Fibroblast of skin of right quadriceps (primary cell): ENCODE data around the gene DHX30.
"Not testable (repeated sequence)": the region's sequence is repeated elsewhere in the genome, so short reads cannot be mapped to it uniquely, and the experiment has no call there.

Experiments used
- DNase-seq: peaks from one replicate; pipeline ENCODE4 v3.0.0-alpha.2; 2013

Gene DHX30

DNA sequence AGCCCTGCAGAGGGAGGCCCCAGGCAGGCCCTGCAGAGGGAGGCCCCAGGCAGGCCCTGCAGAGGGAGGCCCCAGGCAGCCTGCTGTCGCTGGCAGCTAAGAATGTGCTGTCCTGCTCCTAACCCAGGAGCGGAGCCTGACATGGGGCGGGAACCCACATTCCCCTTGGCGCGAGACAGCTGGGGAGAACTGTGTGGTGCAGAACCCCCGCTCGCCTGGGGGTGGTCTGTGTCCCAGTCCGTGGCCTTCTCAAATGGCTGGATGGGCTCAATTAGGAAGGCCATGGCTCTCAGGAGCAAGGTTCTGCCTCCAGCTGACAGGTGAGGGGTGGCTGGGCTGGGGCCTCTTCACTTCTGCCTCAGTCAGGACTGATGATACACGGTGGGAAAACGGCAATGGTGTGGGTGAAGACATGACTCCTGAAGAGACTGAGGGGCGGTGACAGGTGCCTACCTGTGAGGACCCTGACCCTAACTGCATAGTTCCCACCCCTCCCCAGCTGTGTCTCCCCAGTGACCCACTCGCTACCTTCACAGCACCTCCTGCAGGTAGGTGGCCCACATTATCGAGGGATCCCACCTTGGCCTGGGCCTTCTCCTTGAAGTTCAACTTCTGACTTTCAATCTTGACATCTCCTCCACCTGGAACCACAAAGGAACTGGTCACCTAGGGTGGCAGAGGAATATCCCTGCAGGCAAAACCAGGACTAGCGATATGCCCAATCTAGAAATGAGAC is 52.0 kb downstream of the DHX30 start:
- no peak for DNase-seq

- DNase-seq: no peak
Observed at GRCh38 chr3:47855461-47856383, 52.8 kb downstream of the DHX30 start.

DNA sequence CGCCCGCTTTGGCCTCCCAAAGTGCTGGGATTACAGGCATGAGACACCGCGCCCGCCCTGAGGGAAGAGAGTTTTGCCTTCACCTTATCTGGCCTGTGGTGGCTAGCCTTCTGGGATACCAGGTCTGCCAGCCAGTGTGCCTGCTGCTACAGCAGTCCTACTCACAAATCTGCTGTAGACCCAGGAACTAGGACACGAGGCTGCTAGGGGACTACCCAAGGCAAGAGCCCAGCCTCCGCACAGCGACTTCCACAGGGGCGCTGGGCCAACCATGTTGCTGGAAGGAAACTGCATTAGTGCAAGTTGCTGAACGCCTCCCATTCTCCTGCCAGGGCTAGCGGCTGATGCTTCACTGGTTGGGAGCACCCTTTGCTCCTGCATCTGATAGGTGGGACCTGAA is 53.7 kb downstream of the DHX30 start:
- DNase-seq: no peak

- DNase-seq: no peak
Observed at GRCh38 chr3:47857151-47857550, 54.2 kb downstream of the DHX30 start.

DNA sequence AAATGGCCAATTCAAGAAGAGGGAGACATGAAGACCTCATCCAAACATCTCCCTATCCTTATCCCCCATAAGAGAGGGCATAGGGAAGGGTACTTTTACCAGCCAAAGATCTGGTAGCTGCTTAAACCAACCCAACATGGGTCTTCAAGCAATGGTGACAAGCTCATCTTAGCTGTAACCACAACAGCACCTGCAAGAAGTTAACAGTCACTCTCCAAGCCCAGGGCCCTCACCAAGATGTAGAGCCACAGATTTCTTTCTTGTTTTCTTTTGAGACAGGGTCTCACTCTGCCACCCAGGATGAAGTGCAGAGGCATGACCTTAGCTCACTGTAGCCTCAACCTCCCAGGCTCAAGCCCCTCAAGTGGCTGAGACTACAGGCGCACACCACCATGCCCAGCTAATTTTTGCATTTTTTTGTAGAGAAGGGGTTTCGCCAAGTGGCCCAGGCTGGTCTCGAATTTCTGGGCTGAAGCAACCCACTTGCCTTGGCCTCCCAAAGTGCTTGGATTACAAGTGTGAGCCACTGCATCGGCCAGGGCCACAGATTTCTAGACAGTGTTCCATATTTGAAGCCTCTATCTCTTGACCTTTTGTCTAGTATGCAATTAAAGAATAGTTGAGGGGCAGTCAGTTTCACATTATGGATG is 57.1 kb downstream of the DHX30 start:
- DNase-seq: no peak

- no peak for DNase-seq
Observed at GRCh38 chr3:47863391-47864128, 60.6 kb downstream of the DHX30 start.

- DNase-seq: no peak
Observed at GRCh38 chr3:47865192-47865591, 62.3 kb downstream of the DHX30 start.

DNA sequence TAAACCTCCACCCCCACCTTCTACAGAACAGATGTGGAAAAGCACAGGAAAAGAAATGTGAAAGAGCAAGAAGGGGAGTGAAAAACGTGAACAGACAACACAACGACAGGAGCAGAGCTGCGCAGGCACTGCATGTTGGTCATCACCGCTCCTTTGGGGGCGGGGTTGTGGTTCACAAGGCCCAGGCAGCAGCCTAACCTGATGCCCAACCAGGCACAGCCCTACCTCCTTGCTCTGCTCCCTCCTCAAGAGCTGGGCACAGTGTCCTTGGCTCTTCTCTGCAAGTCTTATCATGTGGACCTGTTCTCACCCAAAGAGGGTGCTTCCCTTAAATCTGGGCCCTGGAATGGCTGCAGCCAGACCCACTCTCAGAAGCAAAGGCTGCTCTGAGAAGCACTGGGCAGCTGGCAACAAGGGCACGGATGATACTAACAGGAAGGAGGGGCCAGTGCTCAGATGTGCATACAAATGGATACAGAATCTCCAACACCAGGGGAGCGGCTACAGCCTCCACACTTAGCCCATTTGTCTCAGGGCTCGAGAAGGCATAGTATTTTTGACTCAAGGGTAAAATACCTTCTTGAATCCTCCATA is 64.6 kb downstream of the DHX30 start:
- DNase-seq: no peak

DNA sequence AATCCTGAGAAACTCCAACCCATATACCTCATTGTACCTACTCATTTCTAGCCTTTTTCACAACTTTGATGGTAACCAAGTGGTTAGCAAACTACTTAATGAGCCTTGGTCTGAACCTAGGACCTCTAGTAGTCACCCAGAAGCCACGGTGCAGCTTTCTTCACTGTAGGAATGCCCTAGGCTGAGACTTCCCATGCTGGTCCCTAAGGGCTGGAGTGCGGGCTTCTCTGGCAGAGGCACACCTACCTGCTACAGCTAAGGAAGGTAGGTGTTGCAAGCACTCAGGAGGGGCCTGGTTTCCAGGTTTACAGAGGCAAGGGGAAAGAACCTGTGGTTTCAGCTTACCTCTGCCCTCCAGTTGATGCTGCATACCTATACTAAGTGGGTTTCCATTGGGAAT is 65.4 kb downstream of the DHX30 start:
- DNase-seq: no peak

DNA sequence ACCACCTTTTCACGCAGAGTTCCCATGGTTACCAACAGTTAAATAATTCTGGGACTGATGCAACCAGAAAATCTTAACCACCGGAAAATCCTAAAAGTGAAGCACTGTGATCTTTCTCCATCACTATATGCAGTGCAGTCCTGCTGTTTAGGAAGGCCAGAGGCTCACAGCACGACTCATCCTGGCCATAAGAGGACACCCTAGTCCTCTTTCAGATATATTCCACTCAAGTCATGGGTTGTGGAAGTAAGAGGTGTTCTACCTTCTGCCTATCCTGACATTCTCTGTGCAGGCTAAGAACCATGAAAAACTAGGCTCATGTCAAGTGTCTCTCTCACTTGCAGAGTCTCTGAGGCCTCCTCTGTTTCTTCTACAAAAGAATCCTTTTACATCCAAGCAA is 67.2 kb downstream of the DHX30 start:
- DNase-seq: no peak

DNA sequence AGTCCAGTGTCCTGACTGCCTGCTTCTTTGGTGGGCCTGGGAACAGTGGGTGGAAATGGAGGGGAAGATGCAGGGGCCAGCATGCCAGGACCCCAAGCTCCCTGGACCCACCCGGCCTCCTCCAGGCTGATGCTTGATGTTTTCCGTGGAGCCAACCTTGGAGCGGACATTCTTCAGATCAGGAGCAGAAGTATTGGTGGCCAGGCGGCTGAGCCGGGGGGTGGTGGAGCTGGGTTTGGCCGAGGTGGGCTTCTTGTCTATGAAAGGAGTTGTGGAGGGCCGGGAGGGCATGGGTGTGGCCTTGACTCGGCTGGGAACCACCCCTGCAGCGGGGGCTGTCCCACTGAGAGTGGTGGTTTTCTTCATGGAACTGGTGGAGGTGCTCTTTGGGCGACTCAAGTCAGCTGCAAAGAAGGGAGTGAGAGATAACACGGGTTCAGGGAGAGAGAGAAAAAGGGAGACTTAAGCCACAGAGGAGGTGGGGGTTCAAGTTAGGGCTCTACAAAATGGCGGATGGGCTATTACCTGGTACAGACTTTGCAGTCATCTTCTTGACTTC is 67.8 kb downstream of the DHX30 start:
- DNase-seq: no peak

GRCh38 chr3:47871389-47871788 is 68.5 kb downstream of the DHX30 start:
- no peak for DNase-seq

GRCh38 chr3:47872916-47873315 is 70.0 kb downstream of the DHX30 start:
- no peak for DNase-seq

GRCh38 chr3:47874438-47874837 is 71.5 kb downstream of the DHX30 start:
- no peak for DNase-seq

- DNase-seq: no peak
Observed at GRCh38 chr3:47874913-47875312, 72.0 kb downstream of the DHX30 start.

DNA sequence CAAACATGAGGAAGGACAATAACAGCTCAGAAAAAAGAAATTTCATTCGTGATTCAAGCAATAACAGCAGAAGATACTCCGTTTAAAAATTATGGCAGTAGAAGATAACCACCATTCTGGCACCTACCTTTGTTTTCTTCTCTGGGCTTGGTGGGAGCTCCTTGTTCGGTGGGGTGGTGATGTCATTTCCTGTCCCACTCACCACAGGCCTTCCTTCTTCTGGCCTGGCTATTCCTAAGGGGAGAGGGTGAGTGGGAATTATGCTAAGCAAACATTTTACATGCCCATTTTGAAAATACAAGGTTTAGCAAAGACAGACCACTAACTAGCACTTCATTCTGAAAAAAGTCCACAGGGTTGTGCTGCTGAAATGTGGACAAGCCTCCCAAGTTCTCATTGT is 74.4 kb downstream of the DHX30 start:
- peak; percentile 20 for DNase-seq

GRCh38 chr3:47877719-47878118 is 74.8 kb downstream of the DHX30 start:
- no peak for DNase-seq

- no peak for DNase-seq
Observed at GRCh38 chr3:47882338-47882737, 79.4 kb downstream of the DHX30 start.

GRCh38 chr3:47884603-47885002 is 81.7 kb downstream of the DHX30 start:
- DNase-seq: no peak

- no peak for DNase-seq
Observed at GRCh38 chr3:47885168-47885567, 82.2 kb downstream of the DHX30 start.

DNA sequence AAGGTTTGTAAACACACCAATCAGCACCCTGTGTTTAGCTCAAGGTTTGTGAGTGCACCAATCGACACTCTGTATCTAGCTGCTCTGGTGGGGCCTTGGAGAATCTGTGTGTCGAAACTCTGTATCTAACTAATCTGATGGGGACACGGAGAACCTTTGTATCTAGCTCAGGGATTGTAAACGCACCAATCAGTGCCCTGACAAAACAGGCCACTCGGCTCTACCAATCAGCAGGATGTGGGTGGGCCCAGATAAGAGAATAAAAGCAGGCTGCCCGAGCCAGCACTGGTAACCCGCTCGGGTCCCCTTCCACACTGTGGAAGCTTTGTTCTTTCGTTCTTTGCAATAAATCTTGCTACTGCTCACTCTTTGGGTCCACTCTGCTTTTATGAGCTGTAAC is 85.1 kb downstream of the DHX30 start:
- DNase-seq: not testable (repeated sequence)
